HG03354 (cell line): Measurements from ENCODE around the gene COL11A2.

ENCODE experiments used
- ATAC-seq: cut with Tn5 transposase; IDR thresholded peaks from one replicate; pipeline ENCODE4 v1.9.1; 2021; ENCODE audit warnings: mild to moderate bottlenecking; ENCODE audit not compliant: unreplicated experiment, poor library complexity, severe bottlenecking

Gene COL11A2

GRCh38 chr6:33126101-33126714 lies 66.1 kb downstream of the COL11A2 start:
- no peak for ATAC-seq

GRCh38 chr6:33124947-33125346 lies 67.3 kb downstream of the COL11A2 start:
- no peak for ATAC-seq

- ATAC-seq = no peak
Measured at GRCh38 chr6:33124525-33124901, 67.8 kb downstream of the COL11A2 start.

GRCh38 chr6:33123732-33124524 lies 68.3 kb downstream of the COL11A2 start:
- no peak for ATAC-seq

GRCh38 chr6:33123181-33123580 lies 69.1 kb downstream of the COL11A2 start:
- no peak for ATAC-seq

- ATAC-seq = no peak
Measured at GRCh38 chr6:33120001-33120400, 72.3 kb downstream of the COL11A2 start.

GRCh38 chr6:33118525-33119123 lies 73.6 kb downstream of the COL11A2 start:
- ATAC-seq = no peak

GRCh38 chr6:33117811-33118277 lies 74.4 kb downstream of the COL11A2 start:
- no peak for ATAC-seq

- no peak for ATAC-seq
Measured at GRCh38 chr6:33116841-33117711, 75.2 kb downstream of the COL11A2 start.

GRCh38 chr6:33116417-33116816 lies 75.8 kb downstream of the COL11A2 start:
- ATAC-seq = no peak

GRCh38 chr6:33114406-33114805 lies 77.9 kb downstream of the COL11A2 start:
- ATAC-seq = no peak

GRCh38 chr6:33113755-33114154 lies 78.5 kb downstream of the COL11A2 start:
- ATAC-seq = no peak
